ENCODE data around the gene RASA3. TPM values are rescaled to one million over a fixed set of nuclear protein-coding genes. Genes with fewer than 3 reads are reported as not detected.
"Not testable (repeated sequence)": the region's sequence is repeated elsewhere in the genome, so short reads cannot be mapped to it uniquely, and the experiment has no call there.

RASA3 gene
- total RNA-seq, 1 donor, result 36.1 TPM

DNA sequence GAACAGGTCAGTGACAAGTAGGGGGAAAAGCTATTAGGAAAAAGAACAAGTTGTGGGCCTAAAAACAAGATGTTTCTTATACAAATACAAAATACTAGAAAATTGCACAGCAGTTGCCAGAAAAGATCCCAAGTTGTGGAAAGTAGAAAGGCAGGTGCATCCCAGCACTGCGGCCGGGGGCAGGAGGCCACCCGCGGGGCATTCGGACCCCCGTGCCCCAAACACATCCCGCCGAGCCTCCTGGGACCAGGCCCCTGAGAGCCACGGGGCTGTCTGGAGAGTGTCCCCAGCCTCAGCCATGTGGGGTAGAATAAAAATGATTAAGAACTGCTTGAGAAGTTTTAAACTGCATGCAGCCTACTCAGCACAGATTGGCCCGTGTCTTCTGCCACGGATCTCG is 11.4 kb downstream of the RASA3 start:
- no peak for DNase-seq (ENCODE audit: low read depth)
- H3K4me3 ChIP-seq (ENCODE audit: low read depth, low read length), result no peak overlapping the region
- TF ChIP-seq CTCF (IDR thresholded peaks at IDR 0.05; ENCODE audit: insufficient read depth, low read length), result no peak

DNA sequence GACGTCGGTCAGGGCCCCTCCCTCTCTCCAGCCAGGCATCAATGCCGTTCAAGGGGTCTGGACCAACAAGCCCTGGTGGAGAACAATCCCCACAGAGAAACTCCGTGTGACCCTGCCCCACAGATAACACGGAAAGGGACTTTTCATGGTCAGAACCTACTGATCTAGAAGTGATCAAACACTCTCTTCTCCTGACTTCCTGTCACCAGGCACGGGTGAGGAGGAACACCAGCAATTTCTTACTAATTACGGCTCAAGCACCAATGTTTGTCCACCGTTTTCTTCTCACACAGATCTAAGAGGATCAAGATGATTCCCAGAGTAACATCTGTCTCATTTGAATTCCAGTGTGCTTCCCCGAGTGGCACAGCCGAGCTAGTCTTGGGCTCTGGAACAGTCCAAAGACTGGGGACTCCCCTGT is 11.8 kb downstream of the RASA3 start:
- no peak for DNase-seq (ENCODE audit: low read depth)

GRCh38 chr13:114119196-114119595 is 13.2 kb downstream of the RASA3 start:
- DNase-seq (ENCODE audit: low read depth), result peak; percentile 91
- no peak for TF ChIP-seq CTCF (IDR thresholded peaks at IDR 0.05; ENCODE audit: insufficient read depth, low read length)
- peak overlapping the region; percentile 44 for H3K4me3 ChIP-seq (ENCODE audit: low read depth, low read length)

More for the DNA sequence above, 11.8 kb downstream of the RASA3 start:
- no peak for TF ChIP-seq CTCF (IDR thresholded peaks at IDR 0.05; ENCODE audit: insufficient read depth, low read length)
- no peak overlapping the region for H3K4me3 ChIP-seq (ENCODE audit: low read depth, low read length)

DNA sequence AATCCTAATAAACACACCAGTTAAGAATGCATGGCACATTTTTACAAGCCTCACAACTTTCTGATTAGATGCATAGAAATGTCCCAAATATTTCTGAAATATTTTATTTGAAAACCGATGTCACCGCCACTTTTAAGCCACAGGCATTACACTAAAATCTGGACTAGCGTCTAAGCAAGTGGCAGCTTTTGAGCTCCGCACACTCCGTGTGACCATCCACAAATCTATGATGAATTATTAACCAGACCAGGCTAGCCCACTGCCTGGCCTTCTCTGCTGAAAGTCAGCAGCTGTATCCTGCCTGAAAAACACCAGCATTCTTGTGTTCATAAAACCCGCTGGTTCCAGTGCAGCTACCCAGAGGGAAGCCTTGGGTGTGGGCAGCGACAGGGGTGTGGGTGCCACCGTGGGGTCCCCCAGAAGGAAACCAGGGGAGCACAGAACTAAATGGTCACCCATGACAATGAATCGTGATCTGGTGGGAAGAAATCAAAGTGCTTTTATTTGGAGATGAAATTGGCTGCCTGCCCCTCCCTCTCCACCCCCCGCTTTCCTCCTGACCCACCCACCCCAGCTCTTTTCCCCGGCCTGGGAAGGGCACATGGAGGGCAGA is 13.8 kb downstream of the RASA3 start:
- peak overlapping the region; percentile 44 for H3K4me3 ChIP-seq (ENCODE audit: low read depth, low read length)
- no peak for TF ChIP-seq CTCF (IDR thresholded peaks at IDR 0.05; ENCODE audit: insufficient read depth, low read length)
- peak; percentile 58 for DNase-seq (ENCODE audit: low read depth)

DNA sequence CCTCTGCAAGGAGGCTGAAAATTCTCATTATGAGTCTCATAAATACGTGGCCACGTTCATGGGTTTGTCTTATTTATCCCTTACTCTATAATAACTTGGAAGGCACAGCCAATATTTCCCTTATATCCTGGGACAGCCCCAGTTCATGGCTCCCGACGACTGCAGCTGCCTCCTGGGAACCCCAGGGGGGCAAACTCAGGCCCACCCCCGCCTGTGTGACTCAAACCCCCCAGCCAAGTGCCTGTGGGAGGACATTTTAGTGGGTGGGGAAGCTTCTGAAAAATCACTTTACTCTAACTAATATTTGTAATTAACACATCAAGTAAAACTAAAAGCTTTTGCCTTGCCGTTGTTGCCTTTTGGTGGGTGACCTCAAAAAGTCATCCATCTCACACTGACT is 14.3 kb downstream of the RASA3 start:
- H3K4me3 ChIP-seq (ENCODE audit: low read depth, low read length), result no peak overlapping the region
- no peak for DNase-seq (ENCODE audit: low read depth)

GRCh38 chr13:114117341-114117874 is 15.0 kb downstream of the RASA3 start:
- not testable (repeated sequence) for H3K4me3 ChIP-seq (ENCODE audit: low read depth, low read length); DNase-seq (ENCODE audit: low read depth)

More for the DNA sequence above, 14.3 kb downstream of the RASA3 start:
- TF ChIP-seq CTCF (IDR thresholded peaks at IDR 0.05; ENCODE audit: insufficient read depth, low read length), result no peak

DNA sequence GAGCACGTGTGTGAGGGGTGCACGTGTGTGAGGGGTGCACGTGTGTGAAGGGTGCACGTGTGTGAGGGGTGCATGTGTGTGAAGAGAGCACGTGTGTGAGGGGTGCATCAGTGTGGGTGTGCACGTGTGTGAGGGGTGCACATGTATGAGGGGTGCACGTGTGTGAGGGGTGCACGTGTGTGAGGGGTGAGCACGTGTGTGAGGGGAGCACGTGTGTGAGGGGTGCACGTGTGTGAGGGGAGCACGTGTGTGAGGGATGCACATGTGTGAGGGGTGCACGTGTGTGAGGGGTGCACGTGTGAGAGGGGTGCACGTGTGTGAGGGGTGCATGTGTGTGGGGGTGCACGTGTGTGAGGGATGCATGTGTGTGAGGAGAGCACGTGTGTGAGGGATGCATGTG is 15.7 kb downstream of the RASA3 start:
- no peak for DNase-seq (ENCODE audit: low read depth)
- no peak for TF ChIP-seq CTCF (IDR thresholded peaks at IDR 0.05; ENCODE audit: insufficient read depth, low read length)
- no peak overlapping the region for H3K4me3 ChIP-seq (ENCODE audit: low read depth, low read length)

Measured in fibroblast of the aortic adventitia (primary cell).